SK-N-SH treated with all-trans-retinoic acid at 6 μM for 48 hours (cell line): ENCODE results near the gene PINK1.

ENCODE experiments used
- ATAC-seq: fragments of 200-7000 bp; cut with Tn5 transposase; 3 replicates; pipeline ENCODE4 v1.9.1; 2020; ENCODE audit warnings: mild to moderate bottlenecking, moderate library complexity
- ARNTL ChIP-seq: fragments of 450-650 bp; formaldehyde crosslinking; IDR thresholded peaks from 2 replicates; pipeline ENCODE4 v1.5.0; 2020; ENCODE audit warnings: low read depth, mild to moderate bottlenecking, moderate library complexity, borderline replicate concordance
- BACH2 ChIP-seq: fragments of 250-450 bp; sonication (Bioruptor Pico); IDR thresholded peaks from 2 replicates; pipeline ENCODE4 v1.9.0; 2021; ENCODE audit warnings: mild to moderate bottlenecking, borderline replicate concordance
- CSDC2 ChIP-seq: fragments of 250-450 bp; sonication (Bioruptor Pico); IDR thresholded peaks from 2 replicates; pipeline ENCODE4 v1.5.0; 2020; ENCODE audit warnings: mild to moderate bottlenecking, moderate library complexity
- ESRRG ChIP-seq: fragments of 250-450 bp; sonication (Bioruptor Pico); IDR thresholded peaks from 2 replicates; pipeline ENCODE4 v1.6.1; 2021; ENCODE audit warnings: mild to moderate bottlenecking
- GLIS3 ChIP-seq: fragments of 250-450 bp; sonication (Bioruptor Pico); IDR thresholded peaks from 2 replicates; pipeline ENCODE4 v1.5.0; 2020; ENCODE audit warnings: mild to moderate bottlenecking, moderate library complexity
- ISL1 ChIP-seq: fragments of 250-450 bp; sonication (Bioruptor Pico); IDR thresholded peaks from 2 replicates; pipeline ENCODE4 v2.1.2; 2022; ENCODE audit warnings: mild to moderate bottlenecking, moderate library complexity
- OSR1 ChIP-seq: fragments of 250-450 bp; sonication (Bioruptor Pico); IDR thresholded peaks from 2 replicates; pipeline ENCODE4 v1.8.0; 2022; ENCODE audit warnings: moderate library complexity, mild to moderate bottlenecking, inconsistent platforms
- PPARA ChIP-seq: fragments of 250-450 bp; sonication (Bioruptor Pico); IDR thresholded peaks from 2 replicates; pipeline ENCODE4 v1.5.0; 2020; ENCODE audit warnings: mild to moderate bottlenecking, borderline replicate concordance
- RARB ChIP-seq: fragments of 250-450 bp; sonication (Bioruptor Pico); IDR thresholded peaks from 2 replicates; pipeline ENCODE4 v1.8.0; 2021; ENCODE audit warnings: mild to moderate bottlenecking, moderate library complexity
- SNAI2 ChIP-seq: fragments of 250-450 bp; sonication (Bioruptor Pico); IDR thresholded peaks from 2 replicates; pipeline ENCODE4 v1.5.0; 2020; ENCODE audit warnings: mild to moderate bottlenecking, moderate library complexity
- TCF4 ChIP-seq: fragments of 250-450 bp; sonication (Bioruptor Pico); IDR thresholded peaks from 2 replicates; pipeline ENCODE4 v1.8.0; 2021; ENCODE audit warnings: mild to moderate bottlenecking, moderate library complexity, borderline replicate concordance
- TOX ChIP-seq: fragments of 250-450 bp; sonication (Bioruptor Pico); IDR thresholded peaks from 2 replicates; pipeline ENCODE4 v1.8.0; 2021; ENCODE audit warnings: mild to moderate bottlenecking, moderate library complexity, borderline replicate concordance
- ZC3H10 ChIP-seq: fragments of 250-450 bp; sonication (Bioruptor Pico); IDR thresholded peaks from 2 replicates; pipeline ENCODE4 v1.5.1; 2021; ENCODE audit warnings: mild to moderate bottlenecking, moderate library complexity
- ZFP3 ChIP-seq: fragments of 250-450 bp; sonication (Bioruptor Pico); IDR thresholded peaks from 2 replicates; pipeline ENCODE4 v1.5.0; 2020; ENCODE audit warnings: mild to moderate bottlenecking, moderate library complexity
- ZFP30 ChIP-seq: fragments of 450-650 bp; formaldehyde crosslinking; IDR thresholded peaks from 2 replicates; pipeline ENCODE4 v1.5.0; 2022; ENCODE audit warnings: mild to moderate bottlenecking, moderate library complexity
- ZNF565 ChIP-seq: fragments of 450-650 bp; formaldehyde crosslinking; conservative IDR thresholded peaks from 2 replicates; pipeline ENCODE4 v1.5.0; 2020; ENCODE audit warnings: low read depth, mild to moderate bottlenecking, moderate library complexity
- ZNF70 ChIP-seq: fragments of 450-650 bp; formaldehyde crosslinking; IDR thresholded peaks from 2 replicates; pipeline ENCODE4 v1.5.0; 2020; ENCODE audit warnings: mild to moderate bottlenecking, moderate library complexity
- ZNF8 ChIP-seq: fragments of 450-650 bp; formaldehyde crosslinking; IDR thresholded peaks from 2 replicates; pipeline ENCODE4 v1.5.0; 2020; ENCODE audit warnings: mild to moderate bottlenecking, moderate library complexity
- TF ChIP-seq, protein P1 (sequence below): fragments of 250-450 bp; sonication (Bioruptor Pico); IDR thresholded peaks from 2 replicates; pipeline ENCODE4 v1.5.1; 2021; ENCODE audit warnings: mild to moderate bottlenecking, moderate library complexity
- TF ChIP-seq, protein P2 (sequence below): fragments of 250-450 bp; sonication (Bioruptor Pico); IDR thresholded peaks from 2 replicates; pipeline ENCODE4 v1.8.0; 2020; ENCODE audit warnings: mild to moderate bottlenecking, moderate library complexity, borderline replicate concordance
- TF ChIP-seq, protein P3 (sequence below): fragments of 250-450 bp; sonication (Bioruptor Pico); IDR thresholded peaks from 2 replicates; pipeline ENCODE4 v1.5.1; 2020; ENCODE audit warnings: low read depth, mild to moderate bottlenecking, moderate library complexity
- TF ChIP-seq, protein P4 (sequence below): fragments of 250-450 bp; sonication (Bioruptor Pico); IDR thresholded peaks from 2 replicates; pipeline ENCODE4 v1.8.0; 2021; ENCODE audit warnings: low read depth, mild to moderate bottlenecking, moderate library complexity, borderline replicate concordance
- TF ChIP-seq, protein P5 (sequence below): fragments of 250-450 bp; sonication (Bioruptor Pico); IDR thresholded peaks from 2 replicates; pipeline ENCODE4 v1.5.0; 2020; ENCODE audit warnings: mild to moderate bottlenecking, moderate library complexity

Gene PINK1

DNA sequence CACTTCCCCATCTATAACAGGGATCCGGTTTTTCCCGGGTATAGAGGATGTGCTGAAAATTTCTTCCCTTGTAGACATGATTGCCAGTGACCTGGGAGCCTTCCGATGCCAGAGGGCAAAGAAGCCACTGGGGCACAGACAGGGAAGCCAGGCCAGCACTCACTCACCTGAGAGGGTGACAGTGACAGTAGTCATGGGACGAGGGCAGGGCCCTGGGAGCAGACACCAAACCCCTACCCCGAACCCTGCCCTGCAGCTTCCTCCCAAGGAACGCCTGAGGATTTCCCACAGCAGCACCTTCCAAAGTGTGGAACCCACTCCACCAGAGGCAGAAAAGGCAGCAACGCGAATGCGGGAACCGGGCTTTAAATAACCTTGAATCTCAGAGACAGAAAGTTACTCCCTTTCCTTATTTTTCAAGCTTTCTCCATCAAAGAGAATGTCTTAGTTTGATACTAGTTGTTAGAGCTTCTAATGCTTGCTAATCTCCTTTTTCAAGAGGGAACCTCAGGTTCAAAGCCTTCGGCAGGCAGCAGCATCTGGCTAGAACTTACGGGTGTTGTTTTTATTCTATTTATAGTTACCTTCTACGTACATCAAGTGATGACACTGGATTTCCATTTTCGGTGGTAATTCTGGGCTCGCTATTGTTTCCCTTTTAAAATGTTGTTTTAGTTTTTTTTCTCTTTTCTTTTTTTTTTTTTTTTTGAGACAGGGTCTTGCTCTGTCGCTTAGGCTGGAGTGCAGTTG lies 25.1 kb downstream of the PINK1 start:
- ATAC-seq = no peak
- TF ChIP-seq ZNF70 (CRISPR knock-in tag) (no peak), SNAI2 (CRISPR knock-in tag) (no peak), ZFP30 (no peak), ESRRG (CRISPR knock-in tag) (no peak), BACH2 (CRISPR knock-in tag) (no peak), PPARA (CRISPR knock-in tag) (no peak), TOX (CRISPR knock-in tag) (no peak), ISL1 (no peak)

DNA sequence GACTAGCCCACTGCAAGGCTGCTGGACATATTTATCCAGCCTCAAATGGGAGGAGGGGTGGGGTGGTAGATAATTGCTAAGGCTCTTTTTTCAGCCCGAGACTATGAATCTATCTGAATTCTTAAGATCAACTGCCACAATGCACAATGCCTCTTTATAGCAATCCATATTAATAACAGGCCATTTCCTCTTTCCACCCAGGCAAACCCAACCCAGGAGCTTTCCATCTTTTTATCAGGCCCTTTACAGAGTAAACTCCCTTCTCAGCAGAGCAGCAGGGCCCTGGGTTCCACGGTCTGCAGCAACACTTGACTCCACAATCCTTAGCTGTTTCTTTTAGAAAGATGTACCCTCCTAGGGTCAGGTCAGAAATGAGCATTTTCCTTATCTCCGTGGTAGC lies 27.1 kb downstream of the PINK1 start:
- TF ChIP-seq, protein P1, sequence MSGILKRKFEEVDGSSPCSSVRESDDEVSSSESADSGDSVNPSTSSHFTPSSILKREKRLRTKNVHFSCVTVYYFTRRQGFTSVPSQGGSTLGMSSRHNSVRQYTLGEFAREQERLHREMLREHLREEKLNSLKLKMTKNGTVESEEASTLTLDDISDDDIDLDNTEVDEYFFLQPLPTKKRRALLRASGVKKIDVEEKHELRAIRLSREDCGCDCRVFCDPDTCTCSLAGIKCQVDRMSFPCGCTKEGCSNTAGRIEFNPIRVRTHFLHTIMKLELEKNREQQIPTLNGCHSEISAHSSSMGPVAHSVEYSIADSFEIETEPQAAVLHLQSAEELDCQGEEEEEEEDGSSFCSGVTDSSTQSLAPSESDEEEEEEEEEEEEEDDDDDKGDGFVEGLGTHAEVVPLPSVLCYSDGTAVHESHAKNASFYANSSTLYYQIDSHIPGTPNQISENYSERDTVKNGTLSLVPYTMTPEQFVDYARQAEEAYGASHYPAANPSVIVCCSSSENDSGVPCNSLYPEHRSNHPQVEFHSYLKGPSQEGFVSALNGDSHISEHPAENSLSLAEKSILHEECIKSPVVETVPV (CRISPR knock-in tag) = no peak
- TF ChIP-seq RARB (CRISPR knock-in tag) (no peak), GLIS3 (CRISPR knock-in tag) (no peak), ZFP30 (no peak), ZNF70 (CRISPR knock-in tag) (no peak), BACH2 (CRISPR knock-in tag) (no peak), TOX (CRISPR knock-in tag) (no peak), ISL1 (no peak), ZNF8 (CRISPR knock-in tag) (no peak), OSR1 (no peak), CSDC2 (no peak), ZC3H10 (CRISPR knock-in tag) (no peak), ARNTL (no peak), ZFP3 (no peak)
- TF ChIP-seq, protein P2, sequence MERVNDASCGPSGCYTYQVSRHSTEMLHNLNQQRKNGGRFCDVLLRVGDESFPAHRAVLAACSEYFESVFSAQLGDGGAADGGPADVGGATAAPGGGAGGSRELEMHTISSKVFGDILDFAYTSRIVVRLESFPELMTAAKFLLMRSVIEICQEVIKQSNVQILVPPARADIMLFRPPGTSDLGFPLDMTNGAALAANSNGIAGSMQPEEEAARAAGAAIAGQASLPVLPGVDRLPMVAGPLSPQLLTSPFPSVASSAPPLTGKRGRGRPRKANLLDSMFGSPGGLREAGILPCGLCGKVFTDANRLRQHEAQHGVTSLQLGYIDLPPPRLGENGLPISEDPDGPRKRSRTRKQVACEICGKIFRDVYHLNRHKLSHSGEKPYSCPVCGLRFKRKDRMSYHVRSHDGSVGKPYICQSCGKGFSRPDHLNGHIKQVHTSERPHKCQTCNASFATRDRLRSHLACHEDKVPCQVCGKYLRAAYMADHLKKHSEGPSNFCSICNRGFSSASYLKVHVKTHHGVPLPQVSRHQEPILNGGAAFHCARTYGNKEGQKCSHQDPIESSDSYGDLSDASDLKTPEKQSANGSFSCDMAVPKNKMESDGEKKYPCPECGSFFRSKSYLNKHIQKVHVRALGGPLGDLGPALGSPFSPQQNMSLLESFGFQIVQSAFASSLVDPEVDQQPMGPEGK = no peak
- TF ChIP-seq, protein P3, sequence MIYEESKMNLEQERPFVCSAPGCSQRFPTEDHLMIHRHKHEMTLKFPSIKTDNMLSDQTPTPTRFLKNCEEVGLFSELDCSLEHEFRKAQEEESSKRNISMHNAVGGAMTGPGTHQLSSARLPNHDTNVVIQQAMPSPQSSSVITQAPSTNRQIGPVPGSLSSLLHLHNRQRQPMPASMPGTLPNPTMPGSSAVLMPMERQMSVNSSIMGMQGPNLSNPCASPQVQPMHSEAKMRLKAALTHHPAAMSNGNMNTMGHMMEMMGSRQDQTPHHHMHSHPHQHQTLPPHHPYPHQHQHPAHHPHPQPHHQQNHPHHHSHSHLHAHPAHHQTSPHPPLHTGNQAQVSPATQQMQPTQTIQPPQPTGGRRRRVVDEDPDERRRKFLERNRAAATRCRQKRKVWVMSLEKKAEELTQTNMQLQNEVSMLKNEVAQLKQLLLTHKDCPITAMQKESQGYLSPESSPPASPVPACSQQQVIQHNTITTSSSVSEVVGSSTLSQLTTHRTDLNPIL (CRISPR knock-in tag) = no peak
- TF ChIP-seq, protein P4, sequence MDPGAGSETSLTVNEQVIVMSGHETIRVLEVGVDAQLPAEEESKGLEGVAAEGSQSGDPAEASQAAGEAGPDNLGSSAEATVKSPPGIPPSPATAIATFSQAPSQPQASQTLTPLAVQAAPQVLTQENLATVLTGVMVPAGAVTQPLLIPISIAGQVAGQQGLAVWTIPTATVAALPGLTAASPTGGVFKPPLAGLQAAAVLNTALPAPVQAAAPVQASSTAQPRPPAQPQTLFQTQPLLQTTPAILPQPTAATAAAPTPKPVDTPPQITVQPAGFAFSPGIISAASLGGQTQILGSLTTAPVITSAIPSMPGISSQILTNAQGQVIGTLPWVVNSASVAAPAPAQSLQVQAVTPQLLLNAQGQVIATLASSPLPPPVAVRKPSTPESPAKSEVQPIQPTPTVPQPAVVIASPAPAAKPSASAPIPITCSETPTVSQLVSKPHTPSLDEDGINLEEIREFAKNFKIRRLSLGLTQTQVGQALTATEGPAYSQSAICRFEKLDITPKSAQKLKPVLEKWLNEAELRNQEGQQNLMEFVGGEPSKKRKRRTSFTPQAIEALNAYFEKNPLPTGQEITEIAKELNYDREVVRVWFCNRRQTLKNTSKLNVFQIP (CRISPR knock-in tag) = no peak
- TF ChIP-seq, protein P5, sequence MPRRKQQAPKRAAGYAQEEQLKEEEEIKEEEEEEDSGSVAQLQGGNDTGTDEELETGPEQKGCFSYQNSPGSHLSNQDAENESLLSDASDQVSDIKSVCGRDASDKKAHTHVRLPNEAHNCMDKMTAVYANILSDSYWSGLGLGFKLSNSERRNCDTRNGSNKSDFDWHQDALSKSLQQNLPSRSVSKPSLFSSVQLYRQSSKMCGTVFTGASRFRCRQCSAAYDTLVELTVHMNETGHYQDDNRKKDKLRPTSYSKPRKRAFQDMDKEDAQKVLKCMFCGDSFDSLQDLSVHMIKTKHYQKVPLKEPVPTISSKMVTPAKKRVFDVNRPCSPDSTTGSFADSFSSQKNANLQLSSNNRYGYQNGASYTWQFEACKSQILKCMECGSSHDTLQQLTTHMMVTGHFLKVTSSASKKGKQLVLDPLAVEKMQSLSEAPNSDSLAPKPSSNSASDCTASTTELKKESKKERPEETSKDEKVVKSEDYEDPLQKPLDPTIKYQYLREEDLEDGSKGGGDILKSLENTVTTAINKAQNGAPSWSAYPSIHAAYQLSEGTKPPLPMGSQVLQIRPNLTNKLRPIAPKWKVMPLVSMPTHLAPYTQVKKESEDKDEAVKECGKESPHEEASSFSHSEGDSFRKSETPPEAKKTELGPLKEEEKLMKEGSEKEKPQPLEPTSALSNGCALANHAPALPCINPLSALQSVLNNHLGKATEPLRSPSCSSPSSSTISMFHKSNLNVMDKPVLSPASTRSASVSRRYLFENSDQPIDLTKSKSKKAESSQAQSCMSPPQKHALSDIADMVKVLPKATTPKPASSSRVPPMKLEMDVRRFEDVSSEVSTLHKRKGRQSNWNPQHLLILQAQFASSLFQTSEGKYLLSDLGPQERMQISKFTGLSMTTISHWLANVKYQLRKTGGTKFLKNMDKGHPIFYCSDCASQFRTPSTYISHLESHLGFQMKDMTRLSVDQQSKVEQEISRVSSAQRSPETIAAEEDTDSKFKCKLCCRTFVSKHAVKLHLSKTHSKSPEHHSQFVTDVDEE (CRISPR knock-in tag) = no peak
- ATAC-seq = no peak

DNA sequence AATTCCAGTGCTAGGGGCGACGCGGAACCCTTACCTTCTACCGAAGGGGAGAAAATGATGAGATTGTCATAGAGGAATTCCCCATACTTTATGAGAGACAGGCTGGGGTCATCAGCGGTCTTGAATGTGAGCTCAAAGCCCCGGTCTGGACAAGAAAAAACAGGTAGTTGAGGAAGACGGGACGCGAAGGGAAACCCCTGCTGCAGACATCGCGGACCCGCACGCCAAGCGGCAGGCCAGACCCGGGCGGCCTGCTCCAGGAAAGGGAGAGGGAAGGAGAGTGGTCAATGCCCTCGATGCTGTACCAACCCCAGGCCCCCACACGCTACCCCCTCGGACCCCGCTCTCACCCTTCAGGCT lies 27.6 kb downstream of the PINK1 start:
- no peak; the same call in 2 of the 3 replicates for ATAC-seq
- TF ChIP-seq OSR1 (no peak), TCF4 (no peak), ZNF70 (CRISPR knock-in tag) (no peak), ESRRG (CRISPR knock-in tag) (no peak), TOX (CRISPR knock-in tag) (no peak), ARNTL (no peak), ZNF565 (CRISPR knock-in tag) (no peak), CSDC2 (no peak), ISL1 (no peak), SNAI2 (CRISPR knock-in tag) (no peak), ZNF8 (CRISPR knock-in tag) (no peak)
- TF ChIP-seq, protein P5 (CRISPR knock-in tag) = no peak
- TF ChIP-seq, protein P1 (CRISPR knock-in tag) = no peak
